ENCODE results near the gene HEPACAM. TPM values are rescaled to one million over a fixed set of nuclear protein-coding genes. Genes with fewer than 3 reads are reported as not detected.

HEPACAM gene, protein sequence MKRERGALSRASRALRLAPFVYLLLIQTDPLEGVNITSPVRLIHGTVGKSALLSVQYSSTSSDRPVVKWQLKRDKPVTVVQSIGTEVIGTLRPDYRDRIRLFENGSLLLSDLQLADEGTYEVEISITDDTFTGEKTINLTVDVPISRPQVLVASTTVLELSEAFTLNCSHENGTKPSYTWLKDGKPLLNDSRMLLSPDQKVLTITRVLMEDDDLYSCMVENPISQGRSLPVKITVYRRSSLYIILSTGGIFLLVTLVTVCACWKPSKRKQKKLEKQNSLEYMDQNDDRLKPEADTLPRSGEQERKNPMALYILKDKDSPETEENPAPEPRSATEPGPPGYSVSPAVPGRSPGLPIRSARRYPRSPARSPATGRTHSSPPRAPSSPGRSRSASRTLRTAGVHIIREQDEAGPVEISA
- total RNA-seq = 10 to 100 TPM in 3 of 4 donors, 1 to 10 TPM in 1; 8.7 to 18.4 (median 15.3) TPM

DNA sequence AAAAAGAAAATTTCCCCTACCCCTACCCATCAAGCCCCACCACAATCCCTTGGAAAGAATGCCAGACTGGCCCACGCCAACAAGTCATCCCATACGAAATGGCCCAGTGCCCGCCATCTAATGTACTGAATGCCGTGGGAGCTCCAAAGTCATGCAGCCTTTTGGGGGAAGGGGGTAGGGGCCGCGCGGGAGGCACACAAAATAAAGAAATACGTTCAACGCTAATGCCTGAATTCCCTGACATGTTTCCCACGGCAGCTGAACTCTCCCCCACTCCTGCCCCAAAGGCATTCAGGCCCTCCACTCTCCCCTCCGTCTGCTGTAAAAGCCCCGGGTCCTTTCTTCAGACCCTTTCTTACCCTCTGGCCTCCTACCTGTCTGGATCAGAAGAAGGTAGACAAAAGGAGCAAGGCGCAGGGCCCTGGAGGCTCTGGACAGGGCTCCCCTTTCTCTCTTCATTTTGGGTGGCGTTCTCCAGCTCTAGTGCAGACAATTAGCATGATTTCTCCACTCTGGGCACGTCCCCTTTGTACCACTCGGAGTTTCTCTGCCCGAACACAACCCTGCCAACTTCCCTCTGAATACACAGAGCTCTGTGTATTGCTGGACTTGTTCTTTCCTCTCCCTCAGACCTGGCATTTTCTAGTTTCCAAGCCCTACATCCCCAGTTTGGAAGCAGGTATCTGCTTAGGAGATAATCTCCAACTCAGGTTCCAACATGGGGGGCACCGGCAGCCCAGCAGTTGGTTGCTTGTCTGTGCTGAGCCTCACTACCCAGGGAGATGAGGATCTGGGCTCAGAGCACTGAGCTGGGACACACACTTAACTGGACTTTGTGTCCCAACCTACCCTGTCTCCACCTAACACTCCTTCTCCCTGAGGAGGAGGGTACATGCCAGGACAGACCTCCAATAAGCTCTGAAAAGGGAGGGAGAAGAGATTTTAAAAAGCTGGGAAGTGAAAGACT lies at the start of gene HEPACAM:
HEPACAM (minus strand) TSS at position 500 of the 967 bp plus-strand sequence; CDS start at position 459, 41 bp downstream.
- TF ChIP-seq EP300 (IDR thresholded peaks at IDR 0.05) (peak in 1 of 2 donors; percentile 30), POLR2A (IDR thresholded peaks at IDR 0.05) (no peak)
- peaks cover 0 to 48% (median 2%) of the 10 kb centered on the region in 4 donors for H3K4me1 ChIP-seq
- no peaks in the 10 kb centered on the region for H3K36me3 ChIP-seq
- H3K27ac ChIP-seq = peak within 1 kb of the TSS; percentile 51 to 87 (median 68)
- peak within 1 kb of the TSS in 3 of 4 donors; percentile 17 to 32 (median 18) for H3K4me3 ChIP-seq
- H3K9me3 ChIP-seq = no peaks in the 10 kb centered on the region
- DNase-seq (ENCODE audit: low spot score in 2 of 2) = no peak
- no peaks in the 10 kb centered on the region for H3K27me3 ChIP-seq
- 60 to 63% methylated on average over 18 of the region's 18 CpGs for WGBS, 2 donors

DNA sequence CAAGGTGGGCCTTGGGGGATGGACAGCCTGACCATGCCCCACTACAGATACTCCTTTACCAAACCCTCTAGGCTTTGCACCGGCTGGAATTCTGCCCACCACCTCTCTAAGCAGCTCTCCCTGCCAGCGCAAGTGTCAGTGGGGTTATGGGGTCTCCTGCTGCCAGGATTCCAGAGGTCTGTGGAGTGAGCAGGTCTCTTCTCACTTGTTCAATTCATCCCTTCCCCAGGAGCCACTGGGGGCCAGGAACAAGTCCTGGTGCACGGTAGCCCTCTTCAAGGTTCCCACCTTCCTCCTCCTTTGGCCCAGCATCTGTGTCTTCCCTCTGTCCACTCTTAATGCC lies 48.6 kb upstream of the HEPACAM start:
- Histone ChIP-seq H3K4me1 (no peaks in the 10 kb centered on the region), H3K27me3 (no peaks in the 10 kb centered on the region), H3K36me3 (peaks cover 0 to 46% (median 0%) of the 10 kb centered on the region in 3 donors), H3K4me3 (no peak overlapping the region), H3K9me3 (peaks cover 0 to 16% (median 0%) of the 10 kb centered on the region in 4 donors), H3K27ac (no peak overlapping the region)
- 96% methylated on average over 3 of the region's 3 CpGs for WGBS, 2 donors
- no peak for DNase-seq (ENCODE audit: low spot score in 2 of 2)
- no peak for TF ChIP-seq POLR2A (IDR thresholded peaks at IDR 0.05)
- TF ChIP-seq, protein P1, sequence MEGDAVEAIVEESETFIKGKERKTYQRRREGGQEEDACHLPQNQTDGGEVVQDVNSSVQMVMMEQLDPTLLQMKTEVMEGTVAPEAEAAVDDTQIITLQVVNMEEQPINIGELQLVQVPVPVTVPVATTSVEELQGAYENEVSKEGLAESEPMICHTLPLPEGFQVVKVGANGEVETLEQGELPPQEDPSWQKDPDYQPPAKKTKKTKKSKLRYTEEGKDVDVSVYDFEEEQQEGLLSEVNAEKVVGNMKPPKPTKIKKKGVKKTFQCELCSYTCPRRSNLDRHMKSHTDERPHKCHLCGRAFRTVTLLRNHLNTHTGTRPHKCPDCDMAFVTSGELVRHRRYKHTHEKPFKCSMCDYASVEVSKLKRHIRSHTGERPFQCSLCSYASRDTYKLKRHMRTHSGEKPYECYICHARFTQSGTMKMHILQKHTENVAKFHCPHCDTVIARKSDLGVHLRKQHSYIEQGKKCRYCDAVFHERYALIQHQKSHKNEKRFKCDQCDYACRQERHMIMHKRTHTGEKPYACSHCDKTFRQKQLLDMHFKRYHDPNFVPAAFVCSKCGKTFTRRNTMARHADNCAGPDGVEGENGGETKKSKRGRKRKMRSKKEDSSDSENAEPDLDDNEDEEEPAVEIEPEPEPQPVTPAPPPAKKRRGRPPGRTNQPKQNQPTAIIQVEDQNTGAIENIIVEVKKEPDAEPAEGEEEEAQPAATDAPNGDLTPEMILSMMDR (IDR thresholded peaks at IDR 0.05) = no peak
- TF ChIP-seq EP300 (IDR thresholded peaks at IDR 0.05) = no peak

DNA sequence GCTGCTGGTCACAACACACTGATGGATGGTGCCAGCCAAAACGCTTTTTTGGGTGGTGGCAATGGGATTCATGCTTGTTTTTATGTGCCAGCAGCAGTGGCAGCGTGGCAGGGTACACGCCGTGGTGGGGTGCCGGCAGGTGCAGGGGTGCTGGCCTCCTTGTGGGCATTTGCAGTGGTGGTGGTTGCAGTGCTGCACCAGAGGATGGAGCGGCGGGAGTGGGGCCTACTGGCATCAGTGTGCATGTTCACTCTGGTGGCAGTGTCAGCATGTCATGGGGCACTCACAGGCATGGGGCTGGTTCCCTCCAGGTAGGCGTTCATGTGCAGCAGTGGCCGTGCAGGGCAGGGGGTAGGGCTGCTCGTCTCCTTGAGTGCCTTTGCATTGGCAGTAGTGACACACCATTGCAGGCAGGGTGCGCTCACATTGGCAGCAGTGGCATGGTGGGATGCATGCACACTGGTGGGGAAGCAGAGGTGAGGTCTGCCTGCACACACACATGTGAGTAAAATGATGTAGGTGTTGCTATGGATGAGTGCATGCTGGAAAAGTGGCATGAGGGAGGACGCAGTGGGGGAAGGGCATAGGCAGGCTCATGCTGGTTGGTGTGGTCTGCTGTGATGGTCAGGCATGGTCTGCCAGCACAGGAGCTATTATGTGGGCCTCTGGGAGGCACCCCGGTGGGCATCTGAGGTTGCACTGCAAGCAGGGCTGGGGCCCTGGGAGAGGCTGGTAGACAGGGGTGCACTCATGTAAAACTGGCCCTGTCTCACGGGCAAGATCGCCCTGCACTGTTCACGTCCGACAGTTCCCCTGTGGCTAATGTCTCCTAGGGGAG lies 48.0 kb upstream of the HEPACAM start:
- no peaks in the 10 kb centered on the region for H3K27me3 ChIP-seq
- H3K9me3 ChIP-seq = peaks cover 0 to 21% (median 0%) of the 10 kb centered on the region in 4 donors
- WGBS, 2 donors = 94 to 95% methylated on average over 15 to 17 of the region's 17 CpGs
- H3K36me3 ChIP-seq = peaks cover 0 to 52% (median 0%) of the 10 kb centered on the region in 3 donors
- no peak for DNase-seq (ENCODE audit: low spot score in 2 of 2)
- H3K4me1 ChIP-seq = no peaks in the 10 kb centered on the region
- no peak overlapping the region for H3K27ac ChIP-seq
- H3K4me3 ChIP-seq = no peak overlapping the region
- no peak for TF ChIP-seq EP300 (IDR thresholded peaks at IDR 0.05)
- TF ChIP-seq POLR2A (IDR thresholded peaks at IDR 0.05) = no peak
- TF ChIP-seq, protein P1 (IDR thresholded peaks at IDR 0.05) = no peak

DNA sequence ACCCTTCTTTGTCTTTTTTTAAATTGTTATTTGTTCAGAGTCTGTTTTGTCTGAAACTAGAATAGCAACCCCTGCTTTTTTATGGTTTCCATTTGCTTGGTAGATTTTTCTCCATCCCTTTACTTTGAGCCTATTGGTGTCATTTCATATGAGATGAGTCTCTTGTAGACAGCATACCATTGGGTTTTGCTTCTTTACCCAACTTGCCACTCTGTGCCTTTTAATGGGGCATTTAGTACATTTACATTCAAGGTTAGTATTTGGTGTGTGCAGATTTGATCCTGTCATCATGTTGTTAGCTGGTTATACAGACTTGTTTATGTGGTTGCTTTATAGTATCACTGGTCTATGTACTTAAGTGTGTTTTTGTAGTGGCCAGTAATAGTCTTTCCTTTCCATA lies 46.2 kb upstream of the HEPACAM start:
- no peak for DNase-seq (ENCODE audit: low spot score in 2 of 2)
- Histone ChIP-seq H3K36me3 (peaks cover 0 to 43% (median 0%) of the 10 kb centered on the region in 3 donors), H3K9me3 (peaks cover 0 to 21% (median 0%) of the 10 kb centered on the region in 4 donors), H3K4me1 (no peaks in the 10 kb centered on the region), H3K27me3 (no peaks in the 10 kb centered on the region), H3K27ac (no peak overlapping the region), H3K4me3 (no peak overlapping the region)
- TF ChIP-seq POLR2A (IDR thresholded peaks at IDR 0.05) = no peak

DNA sequence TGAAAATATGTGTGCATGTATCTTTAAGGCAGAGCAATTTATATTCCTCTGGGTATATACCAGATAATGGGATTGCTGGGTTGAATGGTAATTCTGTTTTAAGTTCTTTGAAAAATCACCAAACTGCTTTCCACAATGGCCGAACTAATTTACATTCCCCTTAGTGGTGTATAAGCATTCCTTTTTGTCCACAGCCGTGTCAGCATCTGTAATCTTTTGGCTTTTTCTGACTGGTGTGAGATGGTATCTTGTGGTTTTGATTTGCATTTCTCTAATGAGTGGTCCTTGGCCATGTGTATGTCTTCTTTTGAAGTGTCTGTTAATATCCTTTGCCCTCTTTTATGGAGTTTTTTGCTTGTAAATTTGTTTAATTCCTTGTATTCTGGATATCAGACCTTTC lies 42.5 kb upstream of the HEPACAM start:
- no peaks in the 10 kb centered on the region for H3K27me3 ChIP-seq
- WGBS, 2 donors = 84 to 89% methylated on average over 2 of the region's 2 CpGs
- peaks cover 0 to 21% (median 0%) of the 10 kb centered on the region in 4 donors for H3K9me3 ChIP-seq

More for the DNA sequence above, 42.5 kb upstream of the HEPACAM start:
- Histone ChIP-seq H3K4me1 (no peaks in the 10 kb centered on the region), H3K4me3 (no peak overlapping the region), H3K27ac (no peak overlapping the region), H3K36me3 (peaks cover 0 to 30% (median 0%) of the 10 kb centered on the region in 3 donors)
- DNase-seq (ENCODE audit: low spot score in 2 of 2) = no peak
- TF ChIP-seq EP300 (IDR thresholded peaks at IDR 0.05) = no peak
- TF ChIP-seq, protein P1 (IDR thresholded peaks at IDR 0.05) = no peak
- no peak for TF ChIP-seq POLR2A (IDR thresholded peaks at IDR 0.05)

Data from tibial nerve (tissue), 4 donors.